Thoracic aorta (tissue), 2 donors: ENCODE measurements around the gene TFAP2C. TPM values are rescaled to one million over a fixed set of nuclear protein-coding genes. Genes with fewer than 3 reads are reported as not detected.
"Not testable (repeated sequence)": the region's sequence is repeated elsewhere in the genome, so short reads cannot be mapped to it uniquely, and the experiment has no call there.

Source experiments
- ATAC-seq: fragments of 150-250 bp; one replicate; pipeline ENCODE4 v1.8.0; 2017; ENCODE audit warnings: low read depth; ENCODE audit not compliant: insufficient number of reproducible peaks, low FRiP score
- DNase-seq: peaks from one replicate; pipeline ENCODE4 v3.0.0-alpha.2; 2020; ENCODE audit warnings: low spot score
- H3K27ac ChIP-seq, 2 donors: fragments of 200-600 bp; sonication (generic); 1 replicate in 1 of 2; 2 replicates in 1 of 2; pipeline ENCODE4 v1.5.1; 2016; ENCODE audit warnings: mild to moderate bottlenecking in 2 of 2, moderate library complexity in 2 of 2
- H3K27me3 ChIP-seq: fragments of 200-600 bp; sonication (generic); replicated peaks from 2 replicates; pipeline ENCODE4 v1.6.0; 2016; ENCODE audit warnings: mild to moderate bottlenecking; ENCODE audit not compliant: insufficient read depth
- H3K36me3 ChIP-seq: fragments of 200-600 bp; sonication (generic); one replicate; pipeline ENCODE4 v1.5.1; 2016
- H3K4me1 ChIP-seq, 2 donors: fragments of 200-600 bp; sonication (generic); 1 replicate in 1 of 2; 2 replicates in 1 of 2; pipeline versions ENCODE4 v1.5.1 to v1.6.0; 2016; ENCODE audit warnings: low read depth in 2 of 2, mild to moderate bottlenecking in 1 of 2; ENCODE audit not compliant: control insufficient read depth in 1 of 2
- H3K4me3 ChIP-seq: fragments of 200-600 bp; sonication (generic); 2 replicates; pipeline ENCODE4 v1.5.1; 2016; ENCODE audit warnings: mild to moderate bottlenecking
- H3K9me3 ChIP-seq: fragments of 200-600 bp; sonication (generic); 2 replicates; pipeline ENCODE4 v1.5.1; 2016
- total RNA-seq, 2 donors: library from RNA; depleted of rRNA; stranded (reverse); fragments of >200 nt; gene quantifications; one replicate each; pipeline versions ENCODE4 v1.1.0 to v1.2.3, GENCODE V29; 2016
- TF ChIP-seq, protein P1 (sequence below): fragments of 200-600 bp; sonication (generic); IDR thresholded peaks from one replicate; pipeline ENCODE4 v1.5.1; 2019; ENCODE audit warnings: antibody characterized with exemption

Gene TFAP2C
- total RNA-seq, 2 donors from 2014 or later, result 0.49 to 2.0 TPM

- no peak for DNase-seq
- ATAC-seq, result no peak
- Histone ChIP-seq H3K36me3 (no peaks in the 10 kb centered on the region), H3K9me3 (no peaks in the 10 kb centered on the region), H3K4me1 (no peaks in the 10 kb centered on the region), H3K27ac (no peak overlapping the region), H3K4me3 (no peak overlapping the region), H3K27me3 (no peaks in the 10 kb centered on the region)
- TF ChIP-seq, protein P1, sequence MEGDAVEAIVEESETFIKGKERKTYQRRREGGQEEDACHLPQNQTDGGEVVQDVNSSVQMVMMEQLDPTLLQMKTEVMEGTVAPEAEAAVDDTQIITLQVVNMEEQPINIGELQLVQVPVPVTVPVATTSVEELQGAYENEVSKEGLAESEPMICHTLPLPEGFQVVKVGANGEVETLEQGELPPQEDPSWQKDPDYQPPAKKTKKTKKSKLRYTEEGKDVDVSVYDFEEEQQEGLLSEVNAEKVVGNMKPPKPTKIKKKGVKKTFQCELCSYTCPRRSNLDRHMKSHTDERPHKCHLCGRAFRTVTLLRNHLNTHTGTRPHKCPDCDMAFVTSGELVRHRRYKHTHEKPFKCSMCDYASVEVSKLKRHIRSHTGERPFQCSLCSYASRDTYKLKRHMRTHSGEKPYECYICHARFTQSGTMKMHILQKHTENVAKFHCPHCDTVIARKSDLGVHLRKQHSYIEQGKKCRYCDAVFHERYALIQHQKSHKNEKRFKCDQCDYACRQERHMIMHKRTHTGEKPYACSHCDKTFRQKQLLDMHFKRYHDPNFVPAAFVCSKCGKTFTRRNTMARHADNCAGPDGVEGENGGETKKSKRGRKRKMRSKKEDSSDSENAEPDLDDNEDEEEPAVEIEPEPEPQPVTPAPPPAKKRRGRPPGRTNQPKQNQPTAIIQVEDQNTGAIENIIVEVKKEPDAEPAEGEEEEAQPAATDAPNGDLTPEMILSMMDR, result no peak
Measured at GRCh38 chr20:56614196-56614595, 14.9 kb upstream of the TFAP2C start.

DNA sequence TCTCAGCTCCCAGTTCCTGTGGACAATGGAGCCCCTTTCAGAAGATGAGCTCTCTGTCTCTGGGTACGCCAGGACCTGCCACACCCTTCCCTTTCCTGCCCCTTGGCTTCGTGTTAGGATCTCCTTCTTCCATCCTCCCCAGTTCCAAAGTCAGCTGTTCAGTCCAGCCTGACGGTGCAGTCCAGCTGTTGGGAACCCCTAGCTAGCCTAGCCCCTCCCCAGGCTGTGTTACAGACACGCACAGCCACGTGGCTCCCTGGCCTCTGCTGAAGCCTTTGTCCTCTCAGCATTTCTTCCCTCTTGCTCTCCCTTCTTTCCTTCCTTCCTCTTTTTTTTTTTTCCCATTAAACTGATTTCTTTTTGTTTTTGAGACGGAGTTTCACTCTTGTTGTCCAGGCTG is 12.4 kb upstream of the TFAP2C start:
- TF ChIP-seq, protein P1, result no peak
- ATAC-seq (no peak), DNase-seq (no peak)
- Histone ChIP-seq H3K4me3 (no peak overlapping the region), H3K27ac (no peak overlapping the region), H3K4me1 (no peaks in the 10 kb centered on the region), H3K27me3 (no peaks in the 10 kb centered on the region), H3K36me3 (no peaks in the 10 kb centered on the region), H3K9me3 (no peaks in the 10 kb centered on the region)

DNA sequence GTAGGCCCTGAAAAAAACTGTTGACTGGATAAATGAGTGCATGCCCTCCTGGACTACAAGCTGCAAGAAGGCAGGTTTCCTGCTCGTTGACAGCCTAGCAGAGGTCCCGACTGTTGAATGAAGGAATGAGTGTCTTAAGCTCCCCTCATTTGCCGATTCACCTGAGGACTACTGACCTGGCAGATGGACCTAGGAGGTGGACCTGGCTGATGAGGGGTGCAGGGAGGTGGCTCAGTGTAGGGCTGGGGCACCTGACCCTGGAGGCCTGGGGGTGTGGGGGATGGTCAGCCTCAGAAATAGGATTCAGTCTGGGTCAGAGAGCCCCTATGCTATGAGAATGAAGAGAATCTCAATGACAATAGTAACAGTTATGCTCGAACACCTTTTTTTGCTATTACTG is 11.6 kb upstream of the TFAP2C start:
- Histone ChIP-seq H3K4me3 (no peak overlapping the region), H3K27ac (no peak overlapping the region), H3K36me3 (no peaks in the 10 kb centered on the region), H3K9me3 (no peaks in the 10 kb centered on the region), H3K27me3 (no peaks in the 10 kb centered on the region), H3K4me1 (no peaks in the 10 kb centered on the region)
- ATAC-seq (no peak), DNase-seq (no peak)
- TF ChIP-seq, protein P1, result no peak

GRCh38 chr20:56621730-56622129 is 7.4 kb upstream of the TFAP2C start:
- Histone ChIP-seq H3K9me3 (no peaks in the 10 kb centered on the region), H3K27me3 (no peaks in the 10 kb centered on the region), H3K4me1 (no peaks in the 10 kb centered on the region), H3K4me3 (no peak overlapping the region), H3K27ac (no peak overlapping the region), H3K36me3 (no peaks in the 10 kb centered on the region)
- no peak for ATAC-seq
- no peak for DNase-seq
- TF ChIP-seq, protein P1, result no peak

GRCh38 chr20:56623930-56624329 is 5.2 kb upstream of the TFAP2C start:
- not testable (repeated sequence) for H3K27me3 ChIP-seq, H3K27ac ChIP-seq, H3K36me3 ChIP-seq, H3K4me3 ChIP-seq, H3K9me3 ChIP-seq, ATAC-seq, DNase-seq
- H3K4me1 ChIP-seq, result peaks cover 12 to 16% of the 10 kb centered on the region in 2 donors
